Testis (tissue), 3 donors: ENCODE measurements around the gene NEU1. TPM values are rescaled to one million over a fixed set of nuclear protein-coding genes. Genes with fewer than 3 reads are reported as not detected.

Source experiments
- DNase-seq: peaks from one replicate; pipeline ENCODE4 v3.0.0-alpha.2; 2019
- H3K27ac ChIP-seq, 2 donors: fragments of 200-600 bp; sonication (generic); one replicate each; pipeline ENCODE4 v1.5.1; 2019
- H3K27me3 ChIP-seq: fragments of 200-600 bp; sonication (generic); one replicate; pipeline ENCODE4 v1.5.1; 2019
- H3K36me3 ChIP-seq: fragments of 200-600 bp; sonication (generic); one replicate; pipeline ENCODE4 v1.5.1; 2017; ENCODE audit warnings: low read depth; ENCODE audit errors: missing control alignments
- H3K4me1 ChIP-seq: fragments of 200-600 bp; sonication (generic); one replicate; pipeline ENCODE4 v1.5.1; 2019
- H3K4me3 ChIP-seq, 2 donors: fragments of 200-600 bp; sonication (generic); one replicate each; pipeline ENCODE4 v1.5.1; 2017 to 2019
- H3K9me3 ChIP-seq: fragments of 200-600 bp; sonication (generic); one replicate; pipeline ENCODE4 v1.5.1; 2017
- POLR2A ChIP-seq: fragments of 450-650 bp; IDR thresholded peaks from one replicate; pipeline ENCODE4 v1.6.1; 2017; ENCODE audit warnings: antibody characterized with exemption, mild to moderate bottlenecking, moderate library complexity
- WGBS, 2 donors: methylation state at CpG; one replicate each; pipeline ENCODE4 v1.1.5; 2018; 5-methylcytosine and 5-hydroxymethylcytosine counted together
- intact Hi-C: fragments of 100-400 bp; cut with DNase I; formaldehyde crosslinking; loops from one replicate; pipeline ENCODE4 v1.15.1; 2023; ENCODE audit warnings: low total_unique reads
- polyA plus RNA-seq: library from polyadenylated mRNA; stranded (reverse); fragments of 350-450 nt; fragmentation: Illumina TruSeq; extraction: RNeasy Lipid Tissue Mini Kit (QIAGEN cat#74804); gene quantifications from one replicate; pipeline ENCODE4 v1.2.3, GENCODE V29; 2014; ENCODE audit warnings: low read depth, low replicate concordance; ENCODE audit not compliant: insufficient read depth
- total RNA-seq, 2 donors: library from RNA; depleted of rRNA; stranded (reverse); fragments of >200 nt; gene quantifications; one replicate each; pipeline ENCODE4 v1.2.3, GENCODE V29; 2016
- TF ChIP-seq, protein P1 (sequence below), 3 experiments: fragments of 450-650 bp in 2 of 3; fragments of 200-600 bp in 1 of 3; sonication (generic) in 1 of 3; IDR thresholded peaks; one replicate each; pipeline ENCODE4 v1.5.1; 2016 to 2019; ENCODE audit warnings: antibody characterized with exemption in 3 of 3, mild to moderate bottlenecking in 2 of 3, moderate library complexity in 1 of 3

The NEU1 gene
- total and polyA plus RNA-seq, 3 donors from 2014 or later = 27.4 to 65.9 (median 31.7) TPM

DNA sequence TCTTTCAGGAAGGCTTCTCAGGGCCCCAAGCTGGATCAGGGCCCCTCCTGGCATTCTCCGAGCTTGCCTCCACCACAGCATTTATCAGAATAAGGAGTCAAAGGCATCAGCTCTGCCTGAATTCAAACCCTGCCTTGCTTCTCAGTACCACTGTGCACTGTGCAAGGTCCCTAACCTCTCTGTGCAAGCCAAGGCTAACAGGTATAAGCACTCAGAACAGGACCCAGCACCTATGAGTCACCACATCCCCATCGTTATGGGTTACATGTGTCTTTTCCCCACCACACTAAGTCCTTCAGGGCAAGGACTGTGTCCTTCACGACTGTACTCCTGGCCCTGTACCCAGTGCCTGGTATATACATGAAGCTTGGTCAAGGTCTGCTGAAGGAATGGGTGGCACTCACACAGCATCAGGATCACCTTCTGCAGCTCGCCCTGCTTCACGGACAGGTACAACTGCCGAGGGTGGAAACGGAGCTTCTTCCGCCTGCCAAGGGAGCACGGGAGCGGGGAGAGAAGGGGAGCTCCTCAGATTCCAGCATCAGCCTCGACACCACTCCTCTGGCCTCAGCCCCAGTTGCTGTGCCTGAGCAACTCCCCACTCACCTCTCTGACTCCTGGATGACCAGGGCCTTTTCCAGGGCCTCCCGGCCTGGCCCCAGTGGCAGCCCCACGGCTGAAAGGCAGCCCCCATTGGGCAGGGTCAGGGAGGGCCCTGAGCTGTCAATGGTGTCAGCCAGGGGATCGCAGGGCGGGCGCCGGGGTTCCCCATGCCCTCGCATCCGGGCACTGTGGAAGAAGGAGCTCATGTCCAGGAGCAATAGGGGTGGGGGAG, 24.8 kb upstream of the NEU1 start:
- DNase-seq = no peak
- no peak overlapping the region for H3K27ac ChIP-seq
- no peaks in the 10 kb centered on the region for H3K36me3 ChIP-seq
- H3K4me3 ChIP-seq = no peak overlapping the region
- no peak for TF ChIP-seq POLR2A
- TF ChIP-seq, protein P1, sequence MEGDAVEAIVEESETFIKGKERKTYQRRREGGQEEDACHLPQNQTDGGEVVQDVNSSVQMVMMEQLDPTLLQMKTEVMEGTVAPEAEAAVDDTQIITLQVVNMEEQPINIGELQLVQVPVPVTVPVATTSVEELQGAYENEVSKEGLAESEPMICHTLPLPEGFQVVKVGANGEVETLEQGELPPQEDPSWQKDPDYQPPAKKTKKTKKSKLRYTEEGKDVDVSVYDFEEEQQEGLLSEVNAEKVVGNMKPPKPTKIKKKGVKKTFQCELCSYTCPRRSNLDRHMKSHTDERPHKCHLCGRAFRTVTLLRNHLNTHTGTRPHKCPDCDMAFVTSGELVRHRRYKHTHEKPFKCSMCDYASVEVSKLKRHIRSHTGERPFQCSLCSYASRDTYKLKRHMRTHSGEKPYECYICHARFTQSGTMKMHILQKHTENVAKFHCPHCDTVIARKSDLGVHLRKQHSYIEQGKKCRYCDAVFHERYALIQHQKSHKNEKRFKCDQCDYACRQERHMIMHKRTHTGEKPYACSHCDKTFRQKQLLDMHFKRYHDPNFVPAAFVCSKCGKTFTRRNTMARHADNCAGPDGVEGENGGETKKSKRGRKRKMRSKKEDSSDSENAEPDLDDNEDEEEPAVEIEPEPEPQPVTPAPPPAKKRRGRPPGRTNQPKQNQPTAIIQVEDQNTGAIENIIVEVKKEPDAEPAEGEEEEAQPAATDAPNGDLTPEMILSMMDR (IDR thresholded peaks at IDR 0.05) = no peak
- H3K9me3 ChIP-seq = no peaks in the 10 kb centered on the region
- H3K4me1 ChIP-seq = no peaks in the 10 kb centered on the region
- H3K27me3 ChIP-seq = no peaks in the 10 kb centered on the region
- intact Hi-C loops = no loop called here
- WGBS, 2 donors = 73 to 91% methylated on average over 9 to 19 of the region's 19 CpGs

DNA sequence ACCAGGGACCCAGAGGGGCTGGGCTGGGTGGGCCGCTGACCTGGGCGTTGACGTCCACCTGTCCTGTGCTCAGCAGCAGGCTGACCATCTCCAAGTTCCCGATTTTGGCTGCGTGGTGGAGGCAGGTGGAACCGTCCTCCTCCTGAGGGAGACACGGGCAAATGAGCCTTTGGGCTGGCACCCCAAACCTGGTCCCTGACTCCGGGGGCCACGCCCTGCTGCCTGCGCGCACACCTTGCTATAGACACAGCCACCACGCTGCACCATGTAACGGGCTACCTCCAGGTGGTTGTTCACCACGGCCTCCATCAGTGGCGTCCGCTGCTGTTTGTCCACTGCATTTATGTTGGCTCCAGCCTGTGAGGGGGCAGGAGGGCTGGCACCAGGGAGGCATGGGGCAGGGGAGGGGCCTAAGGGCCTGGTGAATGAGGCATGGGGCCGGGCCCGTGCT, 23.9 kb upstream of the NEU1 start:
- no peaks in the 10 kb centered on the region for H3K4me1 ChIP-seq
- H3K9me3 ChIP-seq = no peaks in the 10 kb centered on the region
- H3K4me3 ChIP-seq = no peak overlapping the region
- no peak for TF ChIP-seq POLR2A
- TF ChIP-seq, protein P1 (IDR thresholded peaks at IDR 0.05) = no peak
- intact Hi-C loops = no loop called here
- DNase-seq = no peak
- H3K27me3 ChIP-seq = no peaks in the 10 kb centered on the region
- 89 to 98% methylated on average over 11 to 15 of the region's 18 CpGs for WGBS, 2 donors
- no peak overlapping the region for H3K27ac ChIP-seq
- no peaks in the 10 kb centered on the region for H3K36me3 ChIP-seq

DNA sequence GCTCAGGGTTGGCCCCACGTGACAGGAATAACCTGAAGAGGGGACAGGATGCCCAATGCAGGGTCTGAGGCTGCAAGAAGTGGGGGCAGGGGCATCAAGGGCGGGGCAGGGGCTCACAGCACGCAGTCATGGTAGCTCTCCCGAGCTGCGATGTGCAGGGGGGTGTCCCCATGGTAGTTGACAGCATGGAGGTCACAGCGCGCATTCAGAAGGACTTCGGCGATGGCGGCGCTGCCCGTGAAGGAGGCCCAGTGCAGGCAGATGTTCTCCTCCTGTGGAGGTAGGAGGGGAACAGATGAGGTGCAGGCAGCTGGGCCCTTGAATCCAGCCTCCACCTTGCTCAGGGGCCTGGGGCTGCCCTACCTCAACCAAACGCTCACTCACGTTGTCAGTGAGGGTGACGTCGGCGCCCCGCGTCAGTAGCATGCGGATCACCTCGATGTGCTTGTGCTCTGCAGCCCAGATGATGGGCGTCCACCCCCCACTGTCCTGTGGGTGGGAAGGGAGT, 22.0 kb upstream of the NEU1 start:
- 92 to 94% methylated on average over 12 to 22 of the region's 22 CpGs for WGBS, 2 donors
- Histone ChIP-seq H3K27me3 (no peaks in the 10 kb centered on the region), H3K4me1 (no peaks in the 10 kb centered on the region), H3K36me3 (no peaks in the 10 kb centered on the region), H3K27ac (no peak overlapping the region), H3K4me3 (no peak overlapping the region), H3K9me3 (no peaks in the 10 kb centered on the region)
- DNase-seq = no peak
- TF ChIP-seq, protein P1 (IDR thresholded peaks at IDR 0.05) = no peak
- no peak for TF ChIP-seq POLR2A
- intact Hi-C loops = no loop called here

DNA sequence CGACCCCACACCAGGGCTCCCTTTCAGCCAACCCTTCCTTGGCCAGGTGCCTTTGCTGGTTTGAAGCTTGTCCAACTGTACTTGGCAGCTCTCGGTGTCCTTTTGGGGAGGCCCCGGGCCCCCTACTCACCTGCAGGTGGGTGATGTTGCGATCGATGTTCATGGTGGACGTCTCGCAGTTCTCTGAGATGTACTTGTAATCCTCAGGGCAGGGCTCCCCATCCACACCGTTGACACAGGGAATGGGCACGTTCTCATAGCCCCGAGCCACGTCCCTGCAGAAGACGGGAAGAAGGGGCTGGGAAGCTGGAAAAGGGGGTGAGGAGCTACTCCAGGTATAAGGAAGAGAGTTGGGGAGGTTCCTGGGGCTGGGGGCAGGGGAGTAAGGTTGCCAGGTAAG, 21.1 kb upstream of the NEU1 start:
- H3K9me3 ChIP-seq = no peaks in the 10 kb centered on the region
- no peak overlapping the region for H3K27ac ChIP-seq
- intact Hi-C loops = no loop called here
- no peak for TF ChIP-seq POLR2A
- TF ChIP-seq, protein P1 (IDR thresholded peaks at IDR 0.05) = no peak
- no peak overlapping the region for H3K4me3 ChIP-seq
- WGBS, 2 donors = 90 to 94% methylated on average over 9 to 12 of the region's 12 CpGs
- no peaks in the 10 kb centered on the region for H3K4me1 ChIP-seq
- no peaks in the 10 kb centered on the region for H3K27me3 ChIP-seq
- DNase-seq = no peak
- H3K36me3 ChIP-seq = no peaks in the 10 kb centered on the region
